Bronchial epithelial cell (primary cell): ENCODE data around the gene NUCKS1. TPM values are rescaled to one million over a fixed set of nuclear protein-coding genes. Genes with fewer than 3 reads are reported as not detected.

ENCODE experiments used
- DNase-seq: peaks from one replicate; pipeline ENCODE4 v3.0.0-alpha.2; 2010; ENCODE audit warnings: low read depth
- FAIRE-seq: peaks from 2 replicates; lab custom pipeline; 2011; peaks lifted over from hg19 to GRCh38; lab: Jason Lieb, UNC
- H3K27me3 ChIP-seq: 2 replicates; pipeline ENCODE4 v1.5.1; 2011; ENCODE audit warnings: low read length; ENCODE audit not compliant: control insufficient read depth, insufficient read depth
- H3K36me3 ChIP-seq: 2 replicates; pipeline ENCODE4 v1.5.1; 2011; ENCODE audit warnings: low read length; ENCODE audit not compliant: control insufficient read depth, insufficient read depth
- H3K4me3 ChIP-seq: 2 replicates; pipeline ENCODE4 v1.5.1; 2011; ENCODE audit warnings: mild to moderate bottlenecking, low read depth, low read length, control low read depth
- CTCF ChIP-seq: IDR thresholded peaks from 2 replicates; pipeline ENCODE4 v1.5.1; 2011; ENCODE audit warnings: mild to moderate bottlenecking, moderate library complexity, low read length, control low read depth, inconsistent platforms; ENCODE audit not compliant: insufficient read depth, severe bottlenecking
- total RNA-seq: library from RNA; depleted of rRNA; stranded (reverse); fragments of >200 nt; gene quantifications from 2 replicates; pipeline ENCODE4 v1.2.1, GENCODE V29; 2014

Gene NUCKS1
- total RNA-seq, 1 donor from 2014 or later, result 72.1 TPM

DNA sequence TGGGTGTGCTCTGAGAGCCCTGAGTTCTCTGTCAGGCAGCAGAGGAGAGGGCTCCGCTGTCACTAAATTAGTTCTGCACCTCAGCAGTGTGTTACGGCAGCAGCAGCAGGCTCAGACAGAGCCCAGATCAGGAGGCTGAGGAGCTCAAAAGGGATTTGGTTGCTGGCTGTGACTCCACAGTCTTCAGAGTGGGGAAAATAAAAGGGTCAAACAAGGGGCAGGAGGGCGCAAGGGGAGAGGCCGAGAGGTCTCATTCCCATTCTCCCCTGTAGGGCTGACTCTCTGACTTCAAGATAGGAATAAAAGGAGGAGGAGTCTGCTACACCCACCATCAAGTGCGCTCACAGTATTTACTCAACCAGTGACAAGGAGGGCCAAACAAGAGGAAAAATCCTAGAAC lies 60.5 kb downstream of the NUCKS1 start:
- FAIRE-seq (no peak), DNase-seq (no peak)
- Histone ChIP-seq H3K4me3 (no peak overlapping the region), H3K27me3 (peaks cover 3% of the 10 kb centered on the region), H3K36me3 (no peaks in the 10 kb centered on the region)
- TF ChIP-seq CTCF, result no peak

DNA sequence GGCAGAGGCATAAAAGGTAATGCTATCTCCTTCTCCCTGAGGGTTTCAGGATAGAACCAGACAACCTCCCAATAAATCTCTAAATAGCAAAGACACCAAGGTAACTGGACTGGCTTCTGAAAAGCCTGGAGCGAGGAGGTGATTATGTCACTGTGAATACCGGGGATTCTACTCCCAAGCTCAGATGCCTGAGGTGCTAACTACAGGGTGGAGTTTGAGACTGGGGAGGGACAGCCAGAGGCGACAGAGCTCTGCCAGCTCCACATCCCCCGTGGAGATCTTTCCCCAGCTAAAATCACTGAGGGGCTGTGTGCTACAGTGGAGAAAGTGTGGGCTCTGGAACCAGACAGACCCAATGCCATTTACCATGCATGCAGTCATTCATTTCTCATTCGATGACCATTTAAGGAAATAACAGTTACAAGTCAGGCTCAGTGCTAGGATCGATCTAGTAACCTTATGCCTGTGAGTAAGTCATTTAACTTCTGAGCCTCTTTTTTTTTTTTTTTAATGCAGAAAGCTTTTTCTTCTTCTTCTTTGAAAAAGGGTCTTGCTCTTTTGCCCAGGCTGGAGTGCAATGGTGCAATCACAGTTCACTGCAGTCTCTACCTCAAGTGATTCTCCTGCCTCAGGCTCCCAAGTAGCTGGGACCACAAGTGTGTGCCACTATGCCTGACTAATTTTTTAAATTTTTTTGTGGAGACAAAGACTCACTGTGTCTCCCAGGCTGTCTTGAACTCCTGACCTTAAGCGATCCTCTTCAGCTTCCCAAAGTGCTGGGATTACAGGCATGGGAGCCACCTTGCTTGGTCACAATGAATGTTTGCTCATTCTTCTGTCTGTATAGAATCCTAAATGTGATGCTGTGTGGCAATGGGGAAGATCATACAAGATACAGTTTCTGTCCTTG lies 61.6 kb downstream of the NUCKS1 start:
- Histone ChIP-seq H3K27me3 (peaks cover 3% of the 10 kb centered on the region), H3K36me3 (no peaks in the 10 kb centered on the region), H3K4me3 (no peak overlapping the region)
- no peak for DNase-seq
- TF ChIP-seq CTCF, result no peak
- no peak for FAIRE-seq

DNA sequence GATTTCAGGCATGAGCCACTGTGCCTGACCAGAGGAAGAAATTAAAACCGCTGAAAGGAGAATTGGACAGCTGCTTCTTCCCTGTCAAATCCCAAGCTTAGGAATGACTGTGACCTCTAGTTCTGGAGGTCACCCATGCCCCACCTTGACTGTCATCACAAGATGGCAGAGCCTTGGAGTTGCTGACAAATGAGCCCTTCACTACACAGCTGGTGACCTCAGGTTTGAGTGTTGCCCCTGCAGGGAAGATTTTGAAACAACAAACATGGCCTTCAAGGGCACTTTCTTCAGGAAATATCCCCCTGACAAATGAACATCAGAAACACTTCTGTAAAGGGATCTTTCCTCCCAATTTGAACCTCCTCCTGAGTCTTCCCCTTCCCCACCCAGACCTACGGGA lies 62.7 kb downstream of the NUCKS1 start:
- FAIRE-seq, result no peak
- no peak for DNase-seq
- Histone ChIP-seq H3K27me3 (peaks cover 3% of the 10 kb centered on the region), H3K36me3 (no peaks in the 10 kb centered on the region), H3K4me3 (no peak overlapping the region)
- no peak for TF ChIP-seq CTCF

DNA sequence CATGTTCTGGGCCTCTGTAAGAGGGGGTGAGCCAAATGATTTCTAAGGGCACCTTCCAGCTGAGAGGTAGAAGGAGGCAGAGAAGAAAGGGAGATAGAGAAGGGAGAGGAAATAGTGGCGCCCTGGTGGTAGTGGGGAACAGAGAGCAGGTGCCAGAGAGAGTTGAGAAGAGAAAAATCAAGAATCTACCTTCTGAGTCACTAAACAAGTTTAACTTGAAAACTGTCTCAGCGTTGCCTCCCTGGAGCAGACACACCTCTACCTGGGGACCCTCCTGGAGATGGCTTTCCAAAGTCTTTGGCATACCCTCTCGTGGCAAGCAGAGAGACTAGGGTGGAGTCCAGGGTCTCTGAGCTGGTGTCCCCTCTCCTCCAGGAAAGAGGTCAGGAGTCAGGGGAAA lies 68.6 kb downstream of the NUCKS1 start:
- no peak for TF ChIP-seq CTCF
- peak; percentile 24 for DNase-seq
- Histone ChIP-seq H3K36me3 (no peaks in the 10 kb centered on the region), H3K27me3 (no peaks in the 10 kb centered on the region), H3K4me3 (no peak overlapping the region)
- FAIRE-seq, result no peak

GRCh38 chr1:205680073-205680851 lies 69.7 kb downstream of the NUCKS1 start, which contains the start of gene SLC45A3:
TSS of gene SLC45A3 (minus strand) at chr1:205680509. CDS start at chr1:205664656, 15,853 bp downstream.
- Histone ChIP-seq H3K36me3 (no peaks in the 10 kb centered on the region), H3K27me3 (no peaks in the 10 kb centered on the region), H3K4me3 (peak within 1 kb of the TSS; percentile 65)
- FAIRE-seq (no peak), DNase-seq (no peak)
- no peak for TF ChIP-seq CTCF
